GM18507 (cell line): ENCODE results near the gene HSD17B4.

Source experiments
- DNase-seq: peaks from one replicate; pipeline ENCODE4 v3.0.0; 2011; ENCODE audit warnings: low read depth; ENCODE audit not compliant: insufficient read length; ENCODE audit errors: extremely low spot score
- FAIRE-seq: peaks from 2 replicates; lab custom pipeline; 2011; peaks lifted over from hg19 to GRCh38; lab: Jason Lieb, UNC

HSD17B4 gene

GRCh38 chr5:119570910-119571309 lies 118.6 kb downstream of the HSD17B4 start:
- FAIRE-seq (no peak), DNase-seq (no peak)

DNA sequence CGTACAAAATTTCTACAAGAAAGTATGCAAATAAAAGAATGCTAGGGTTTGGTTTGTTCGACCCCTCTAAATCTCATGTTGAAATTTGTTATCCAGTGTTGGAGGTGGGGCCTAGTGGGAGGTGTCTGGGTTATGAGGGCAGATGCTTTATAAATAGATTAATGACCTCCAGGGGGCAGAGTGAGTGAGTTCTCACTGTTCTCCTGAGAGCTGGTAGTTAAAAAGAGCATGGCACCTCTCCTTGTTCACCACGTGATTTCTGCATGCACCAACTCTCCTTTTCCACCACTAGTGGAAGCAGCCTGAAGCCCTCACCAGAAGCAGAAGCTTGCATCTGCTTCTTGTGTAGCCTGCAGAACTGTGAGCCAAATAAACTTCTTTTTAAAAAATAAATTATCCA lies 126.6 kb downstream of the HSD17B4 start:
- DNase-seq (no peak), FAIRE-seq (peak; percentile 70)

GRCh38 chr5:119582987-119583386 lies 130.7 kb downstream of the HSD17B4 start:
- FAIRE-seq, result no peak
- DNase-seq, result no peak

DNA sequence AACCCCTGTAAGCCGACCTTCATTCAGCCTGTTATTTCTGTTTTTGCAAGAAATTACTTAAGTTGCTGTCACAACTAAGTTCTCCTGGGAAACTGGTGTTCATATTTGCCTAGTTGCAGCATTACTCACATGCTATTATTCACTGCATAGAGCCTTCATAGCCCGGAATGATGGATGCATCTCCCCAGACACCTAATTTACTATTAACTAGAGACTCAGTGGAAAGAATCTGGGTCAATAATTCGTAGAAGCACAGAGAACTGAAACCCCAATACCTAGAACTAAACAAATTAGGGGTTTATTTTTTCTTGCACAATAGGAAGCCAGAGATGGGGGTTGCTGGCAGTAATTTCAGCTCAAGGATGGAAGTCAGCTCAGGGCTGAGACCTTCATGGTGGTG lies 131.4 kb downstream of the HSD17B4 start:
- DNase-seq, result no peak
- FAIRE-seq, result peak; percentile 84
